Measurements from ENCODE around the gene VGF.

- TF ChIP-seq POLR2A (IDR thresholded peaks at IDR 0.05; ENCODE audit: low read length) (no peak), GATA1 (IDR thresholded peaks at IDR 0.05; ENCODE audit: low read depth, low read length) (no peak)
Observed at GRCh38 chr7:101172005-101172853, 6.9 kb upstream of the VGF start.
